SK-N-SH treated with all-trans-retinoic acid at 6 μM for 48 hours (cell line): Measurements from ENCODE around the gene GNAS-AS1.

Experiments used
- ATAC-seq: fragments of 200-7000 bp; cut with Tn5 transposase; 3 replicates; pipeline ENCODE4 v1.9.1; 2020; ENCODE audit warnings: mild to moderate bottlenecking, moderate library complexity
- ARNTL ChIP-seq: fragments of 450-650 bp; formaldehyde crosslinking; IDR thresholded peaks from 2 replicates; pipeline ENCODE4 v1.5.0; 2020; ENCODE audit warnings: low read depth, mild to moderate bottlenecking, moderate library complexity, borderline replicate concordance
- BACH2 ChIP-seq: fragments of 250-450 bp; sonication (Bioruptor Pico); IDR thresholded peaks from 2 replicates; pipeline ENCODE4 v1.9.0; 2021; ENCODE audit warnings: mild to moderate bottlenecking, borderline replicate concordance
- CSDC2 ChIP-seq: fragments of 250-450 bp; sonication (Bioruptor Pico); IDR thresholded peaks from 2 replicates; pipeline ENCODE4 v1.5.0; 2020; ENCODE audit warnings: mild to moderate bottlenecking, moderate library complexity
- GLIS3 ChIP-seq: fragments of 250-450 bp; sonication (Bioruptor Pico); IDR thresholded peaks from 2 replicates; pipeline ENCODE4 v1.5.0; 2020; ENCODE audit warnings: mild to moderate bottlenecking, moderate library complexity
- ISL1 ChIP-seq: fragments of 250-450 bp; sonication (Bioruptor Pico); IDR thresholded peaks from 2 replicates; pipeline ENCODE4 v2.1.2; 2022; ENCODE audit warnings: mild to moderate bottlenecking, moderate library complexity
- OSR1 ChIP-seq: fragments of 250-450 bp; sonication (Bioruptor Pico); IDR thresholded peaks from 2 replicates; pipeline ENCODE4 v1.8.0; 2022; ENCODE audit warnings: moderate library complexity, mild to moderate bottlenecking, inconsistent platforms
- PPARA ChIP-seq: fragments of 250-450 bp; sonication (Bioruptor Pico); IDR thresholded peaks from 2 replicates; pipeline ENCODE4 v1.5.0; 2020; ENCODE audit warnings: mild to moderate bottlenecking, borderline replicate concordance
- RARB ChIP-seq: fragments of 250-450 bp; sonication (Bioruptor Pico); IDR thresholded peaks from 2 replicates; pipeline ENCODE4 v1.8.0; 2021; ENCODE audit warnings: mild to moderate bottlenecking, moderate library complexity
- SNAI2 ChIP-seq: fragments of 250-450 bp; sonication (Bioruptor Pico); IDR thresholded peaks from 2 replicates; pipeline ENCODE4 v1.5.0; 2020; ENCODE audit warnings: mild to moderate bottlenecking, moderate library complexity
- TCF4 ChIP-seq: fragments of 250-450 bp; sonication (Bioruptor Pico); IDR thresholded peaks from 2 replicates; pipeline ENCODE4 v1.8.0; 2021; ENCODE audit warnings: mild to moderate bottlenecking, moderate library complexity, borderline replicate concordance
- TOX ChIP-seq: fragments of 250-450 bp; sonication (Bioruptor Pico); IDR thresholded peaks from 2 replicates; pipeline ENCODE4 v1.8.0; 2021; ENCODE audit warnings: mild to moderate bottlenecking, moderate library complexity, borderline replicate concordance
- ZC3H10 ChIP-seq: fragments of 250-450 bp; sonication (Bioruptor Pico); IDR thresholded peaks from 2 replicates; pipeline ENCODE4 v1.5.1; 2021; ENCODE audit warnings: mild to moderate bottlenecking, moderate library complexity
- ZFP3 ChIP-seq: fragments of 250-450 bp; sonication (Bioruptor Pico); IDR thresholded peaks from 2 replicates; pipeline ENCODE4 v1.5.0; 2020; ENCODE audit warnings: mild to moderate bottlenecking, moderate library complexity
- ZFP30 ChIP-seq: fragments of 450-650 bp; formaldehyde crosslinking; IDR thresholded peaks from 2 replicates; pipeline ENCODE4 v1.5.0; 2022; ENCODE audit warnings: mild to moderate bottlenecking, moderate library complexity
- ZNF565 ChIP-seq: fragments of 450-650 bp; formaldehyde crosslinking; conservative IDR thresholded peaks from 2 replicates; pipeline ENCODE4 v1.5.0; 2020; ENCODE audit warnings: low read depth, mild to moderate bottlenecking, moderate library complexity
- ZNF70 ChIP-seq: fragments of 450-650 bp; formaldehyde crosslinking; IDR thresholded peaks from 2 replicates; pipeline ENCODE4 v1.5.0; 2020; ENCODE audit warnings: mild to moderate bottlenecking, moderate library complexity
- ZNF8 ChIP-seq: fragments of 450-650 bp; formaldehyde crosslinking; IDR thresholded peaks from 2 replicates; pipeline ENCODE4 v1.5.0; 2020; ENCODE audit warnings: mild to moderate bottlenecking, moderate library complexity
- TF ChIP-seq, protein P1 (sequence below): fragments of 250-450 bp; sonication (Bioruptor Pico); IDR thresholded peaks from 2 replicates; pipeline ENCODE4 v1.5.0; 2020; ENCODE audit warnings: mild to moderate bottlenecking, moderate library complexity
- TF ChIP-seq, protein P2 (sequence below): fragments of 250-450 bp; sonication (Bioruptor Pico); IDR thresholded peaks from 2 replicates; pipeline ENCODE4 v1.8.0; 2020; ENCODE audit warnings: mild to moderate bottlenecking, moderate library complexity, borderline replicate concordance
- TF ChIP-seq, protein P3 (sequence below): fragments of 250-450 bp; sonication (Bioruptor Pico); IDR thresholded peaks from 2 replicates; pipeline ENCODE4 v1.5.1; 2020; ENCODE audit warnings: low read depth, mild to moderate bottlenecking, moderate library complexity
- TF ChIP-seq, protein P4 (sequence below): fragments of 250-450 bp; sonication (Bioruptor Pico); IDR thresholded peaks from 2 replicates; pipeline ENCODE4 v1.8.0; 2021; ENCODE audit warnings: low read depth, mild to moderate bottlenecking, moderate library complexity, borderline replicate concordance

The GNAS-AS1 gene

DNA sequence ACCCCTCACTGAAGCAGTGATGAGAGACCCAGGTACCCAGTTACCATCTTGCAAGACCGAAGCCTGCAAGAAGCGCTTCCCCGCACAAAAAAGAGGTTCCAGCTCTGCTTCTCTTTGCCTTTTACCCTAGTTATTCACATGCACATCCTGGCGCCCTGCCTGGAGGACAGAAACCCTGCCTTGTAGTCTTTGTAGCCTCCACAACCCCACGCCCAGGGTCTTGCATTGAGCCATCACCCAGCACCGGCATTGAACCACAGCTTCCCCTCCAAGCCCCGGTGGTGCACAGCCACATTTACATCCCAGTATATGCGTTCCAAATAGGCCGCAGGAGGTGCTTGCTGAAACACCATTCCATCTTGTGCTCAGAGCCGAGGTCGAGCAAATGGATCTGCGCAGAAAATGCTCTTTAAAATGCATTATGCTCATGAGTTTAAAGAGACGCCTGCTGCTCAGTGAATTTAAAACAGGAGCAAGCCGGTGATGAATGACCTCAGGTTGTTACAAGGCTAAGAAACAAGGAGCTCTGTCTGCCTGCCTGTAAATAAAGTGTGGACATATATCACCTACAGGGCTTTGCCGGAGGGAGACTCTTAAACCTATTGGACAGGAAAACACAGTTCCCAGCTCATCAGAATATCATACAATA is 61.7 kb downstream of the GNAS-AS1 start:
- no peak for ATAC-seq
- TF ChIP-seq, protein P1, sequence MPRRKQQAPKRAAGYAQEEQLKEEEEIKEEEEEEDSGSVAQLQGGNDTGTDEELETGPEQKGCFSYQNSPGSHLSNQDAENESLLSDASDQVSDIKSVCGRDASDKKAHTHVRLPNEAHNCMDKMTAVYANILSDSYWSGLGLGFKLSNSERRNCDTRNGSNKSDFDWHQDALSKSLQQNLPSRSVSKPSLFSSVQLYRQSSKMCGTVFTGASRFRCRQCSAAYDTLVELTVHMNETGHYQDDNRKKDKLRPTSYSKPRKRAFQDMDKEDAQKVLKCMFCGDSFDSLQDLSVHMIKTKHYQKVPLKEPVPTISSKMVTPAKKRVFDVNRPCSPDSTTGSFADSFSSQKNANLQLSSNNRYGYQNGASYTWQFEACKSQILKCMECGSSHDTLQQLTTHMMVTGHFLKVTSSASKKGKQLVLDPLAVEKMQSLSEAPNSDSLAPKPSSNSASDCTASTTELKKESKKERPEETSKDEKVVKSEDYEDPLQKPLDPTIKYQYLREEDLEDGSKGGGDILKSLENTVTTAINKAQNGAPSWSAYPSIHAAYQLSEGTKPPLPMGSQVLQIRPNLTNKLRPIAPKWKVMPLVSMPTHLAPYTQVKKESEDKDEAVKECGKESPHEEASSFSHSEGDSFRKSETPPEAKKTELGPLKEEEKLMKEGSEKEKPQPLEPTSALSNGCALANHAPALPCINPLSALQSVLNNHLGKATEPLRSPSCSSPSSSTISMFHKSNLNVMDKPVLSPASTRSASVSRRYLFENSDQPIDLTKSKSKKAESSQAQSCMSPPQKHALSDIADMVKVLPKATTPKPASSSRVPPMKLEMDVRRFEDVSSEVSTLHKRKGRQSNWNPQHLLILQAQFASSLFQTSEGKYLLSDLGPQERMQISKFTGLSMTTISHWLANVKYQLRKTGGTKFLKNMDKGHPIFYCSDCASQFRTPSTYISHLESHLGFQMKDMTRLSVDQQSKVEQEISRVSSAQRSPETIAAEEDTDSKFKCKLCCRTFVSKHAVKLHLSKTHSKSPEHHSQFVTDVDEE: no peak
- TF ChIP-seq GLIS3: no peak
- TF ChIP-seq SNAI2 (CRISPR knock-in tag): no peak
- no peak for TF ChIP-seq OSR1
- TF ChIP-seq, protein P2, sequence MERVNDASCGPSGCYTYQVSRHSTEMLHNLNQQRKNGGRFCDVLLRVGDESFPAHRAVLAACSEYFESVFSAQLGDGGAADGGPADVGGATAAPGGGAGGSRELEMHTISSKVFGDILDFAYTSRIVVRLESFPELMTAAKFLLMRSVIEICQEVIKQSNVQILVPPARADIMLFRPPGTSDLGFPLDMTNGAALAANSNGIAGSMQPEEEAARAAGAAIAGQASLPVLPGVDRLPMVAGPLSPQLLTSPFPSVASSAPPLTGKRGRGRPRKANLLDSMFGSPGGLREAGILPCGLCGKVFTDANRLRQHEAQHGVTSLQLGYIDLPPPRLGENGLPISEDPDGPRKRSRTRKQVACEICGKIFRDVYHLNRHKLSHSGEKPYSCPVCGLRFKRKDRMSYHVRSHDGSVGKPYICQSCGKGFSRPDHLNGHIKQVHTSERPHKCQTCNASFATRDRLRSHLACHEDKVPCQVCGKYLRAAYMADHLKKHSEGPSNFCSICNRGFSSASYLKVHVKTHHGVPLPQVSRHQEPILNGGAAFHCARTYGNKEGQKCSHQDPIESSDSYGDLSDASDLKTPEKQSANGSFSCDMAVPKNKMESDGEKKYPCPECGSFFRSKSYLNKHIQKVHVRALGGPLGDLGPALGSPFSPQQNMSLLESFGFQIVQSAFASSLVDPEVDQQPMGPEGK: no peak
- no peak for TF ChIP-seq ZNF565
- no peak for TF ChIP-seq ARNTL

DNA sequence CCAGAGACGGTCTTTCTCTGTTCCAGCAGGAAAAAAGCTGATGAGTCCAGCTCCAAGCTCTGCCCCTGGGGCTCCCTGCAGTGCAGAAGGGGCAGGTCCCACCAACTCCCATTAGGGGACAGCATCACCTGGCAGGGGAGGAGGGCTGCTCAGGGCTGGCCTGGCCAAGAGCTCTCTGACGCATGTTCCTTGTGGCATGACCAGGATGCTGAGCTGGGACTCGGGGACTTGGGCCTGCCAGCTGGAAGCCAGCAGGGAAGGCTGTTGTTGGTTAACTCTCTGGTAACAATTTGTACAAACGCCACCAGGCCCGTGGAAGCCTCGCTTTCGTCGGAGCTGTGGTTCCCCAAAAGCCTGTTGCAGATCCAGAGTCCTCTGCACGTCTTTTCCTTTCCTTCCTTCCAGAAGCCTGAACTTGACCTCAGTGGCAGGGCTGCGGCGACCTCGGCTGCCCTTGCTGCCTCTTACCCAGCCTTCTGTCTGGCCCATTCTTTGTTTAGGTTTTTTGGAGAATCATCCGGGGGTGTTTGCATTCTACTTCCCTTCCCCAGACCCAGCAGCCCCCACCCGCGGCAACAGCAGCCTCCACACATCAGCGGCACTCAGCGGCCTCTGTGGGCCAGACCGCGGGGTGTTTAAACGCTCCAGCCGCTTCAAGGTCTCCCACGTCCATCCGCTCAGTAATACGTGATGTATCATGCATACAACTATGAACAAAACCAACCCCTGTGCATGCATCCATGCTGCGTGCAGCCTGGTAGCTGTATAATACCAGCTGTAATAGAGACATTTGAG is 63.3 kb downstream of the GNAS-AS1 start:
- ATAC-seq: no peak
- TF ChIP-seq BACH2 (CRISPR knock-in tag) (no peak), ZC3H10 (no peak), TOX (CRISPR knock-in tag) (no peak), ZFP3 (no peak), ZNF70 (CRISPR knock-in tag) (no peak), GLIS3 (no peak), ZFP30 (CRISPR knock-in tag) (no peak), RARB (CRISPR knock-in tag) (no peak), CSDC2 (CRISPR knock-in tag) (no peak), ZNF8 (no peak), PPARA (CRISPR knock-in tag) (no peak), ISL1 (CRISPR knock-in tag) (no peak), OSR1 (no peak), ZNF565 (no peak), TCF4 (no peak)
- TF ChIP-seq, protein P2: no peak
- TF ChIP-seq, protein P3, sequence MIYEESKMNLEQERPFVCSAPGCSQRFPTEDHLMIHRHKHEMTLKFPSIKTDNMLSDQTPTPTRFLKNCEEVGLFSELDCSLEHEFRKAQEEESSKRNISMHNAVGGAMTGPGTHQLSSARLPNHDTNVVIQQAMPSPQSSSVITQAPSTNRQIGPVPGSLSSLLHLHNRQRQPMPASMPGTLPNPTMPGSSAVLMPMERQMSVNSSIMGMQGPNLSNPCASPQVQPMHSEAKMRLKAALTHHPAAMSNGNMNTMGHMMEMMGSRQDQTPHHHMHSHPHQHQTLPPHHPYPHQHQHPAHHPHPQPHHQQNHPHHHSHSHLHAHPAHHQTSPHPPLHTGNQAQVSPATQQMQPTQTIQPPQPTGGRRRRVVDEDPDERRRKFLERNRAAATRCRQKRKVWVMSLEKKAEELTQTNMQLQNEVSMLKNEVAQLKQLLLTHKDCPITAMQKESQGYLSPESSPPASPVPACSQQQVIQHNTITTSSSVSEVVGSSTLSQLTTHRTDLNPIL: no peak
- TF ChIP-seq, protein P1: no peak
- TF ChIP-seq, protein P4, sequence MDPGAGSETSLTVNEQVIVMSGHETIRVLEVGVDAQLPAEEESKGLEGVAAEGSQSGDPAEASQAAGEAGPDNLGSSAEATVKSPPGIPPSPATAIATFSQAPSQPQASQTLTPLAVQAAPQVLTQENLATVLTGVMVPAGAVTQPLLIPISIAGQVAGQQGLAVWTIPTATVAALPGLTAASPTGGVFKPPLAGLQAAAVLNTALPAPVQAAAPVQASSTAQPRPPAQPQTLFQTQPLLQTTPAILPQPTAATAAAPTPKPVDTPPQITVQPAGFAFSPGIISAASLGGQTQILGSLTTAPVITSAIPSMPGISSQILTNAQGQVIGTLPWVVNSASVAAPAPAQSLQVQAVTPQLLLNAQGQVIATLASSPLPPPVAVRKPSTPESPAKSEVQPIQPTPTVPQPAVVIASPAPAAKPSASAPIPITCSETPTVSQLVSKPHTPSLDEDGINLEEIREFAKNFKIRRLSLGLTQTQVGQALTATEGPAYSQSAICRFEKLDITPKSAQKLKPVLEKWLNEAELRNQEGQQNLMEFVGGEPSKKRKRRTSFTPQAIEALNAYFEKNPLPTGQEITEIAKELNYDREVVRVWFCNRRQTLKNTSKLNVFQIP (CRISPR knock-in tag): no peak
